ENCODE data around the gene OR10J1.
"Not testable (repeated sequence)": the region's sequence is repeated elsewhere in the genome, so short reads cannot be mapped to it uniquely, and the experiment has no call there.

OR10J1 gene, protein sequence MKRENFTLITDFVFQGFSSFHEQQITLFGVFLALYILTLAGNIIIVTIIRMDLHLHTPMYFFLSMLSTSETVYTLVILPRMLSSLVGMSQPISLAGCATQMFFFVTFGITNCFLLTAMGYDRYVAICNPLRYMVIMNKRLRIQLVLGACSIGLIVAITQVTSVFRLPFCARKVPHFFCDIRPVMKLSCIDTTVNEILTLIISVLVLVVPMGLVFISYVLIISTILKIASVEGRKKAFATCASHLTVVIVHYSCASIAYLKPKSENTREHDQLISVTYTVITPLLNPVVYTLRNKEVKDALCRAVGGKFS

DNA sequence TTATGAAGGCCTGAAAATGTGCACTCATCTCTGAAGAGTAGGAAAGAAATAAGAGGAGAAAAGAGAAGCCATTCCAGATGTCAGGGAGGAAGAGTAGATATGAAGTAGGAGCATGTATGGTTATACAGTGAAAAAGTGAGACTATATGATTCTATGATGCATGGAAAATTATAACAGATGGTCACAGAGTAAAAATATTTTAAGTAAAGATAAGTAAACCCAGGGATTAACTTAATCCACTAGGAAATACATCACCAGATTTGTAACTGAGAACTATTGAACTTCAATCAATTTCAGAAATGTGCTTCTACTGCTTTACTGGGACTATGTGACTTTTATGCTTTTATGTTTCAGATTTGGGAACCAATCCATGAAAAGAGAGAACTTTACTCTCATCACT is at the start of gene OR10J1:
Gene OR10J1, plus strand, starts transcription at position 301 of the 400 bp plus-strand sequence. Its CDS starts 70 bp downstream, at position 371.
- DNase-seq (ENCODE audit: low read depth in 2 of 2), result no peak

DNA sequence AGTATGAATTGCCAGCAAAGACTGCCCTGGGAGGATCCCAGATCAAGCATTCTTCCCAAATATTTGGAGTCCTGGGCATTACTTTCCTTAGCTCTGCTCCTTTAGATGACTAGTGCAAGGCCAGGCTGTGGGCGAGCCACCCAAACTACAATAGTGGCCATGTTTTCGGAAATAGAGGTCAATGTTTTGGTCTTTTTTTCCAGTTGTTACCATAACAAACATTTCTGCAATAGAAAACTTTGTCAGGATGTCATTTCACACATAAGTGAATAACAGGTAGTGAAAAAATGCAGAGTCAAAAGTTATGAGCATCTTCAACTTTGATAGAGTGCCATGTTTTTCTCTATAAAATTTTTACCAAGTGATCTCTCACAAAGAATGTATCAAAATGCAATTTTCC is 32.7 kb upstream of the OR10J1 start:
- no peak for DNase-seq (ENCODE audit: low read depth in 2 of 2)

DNA sequence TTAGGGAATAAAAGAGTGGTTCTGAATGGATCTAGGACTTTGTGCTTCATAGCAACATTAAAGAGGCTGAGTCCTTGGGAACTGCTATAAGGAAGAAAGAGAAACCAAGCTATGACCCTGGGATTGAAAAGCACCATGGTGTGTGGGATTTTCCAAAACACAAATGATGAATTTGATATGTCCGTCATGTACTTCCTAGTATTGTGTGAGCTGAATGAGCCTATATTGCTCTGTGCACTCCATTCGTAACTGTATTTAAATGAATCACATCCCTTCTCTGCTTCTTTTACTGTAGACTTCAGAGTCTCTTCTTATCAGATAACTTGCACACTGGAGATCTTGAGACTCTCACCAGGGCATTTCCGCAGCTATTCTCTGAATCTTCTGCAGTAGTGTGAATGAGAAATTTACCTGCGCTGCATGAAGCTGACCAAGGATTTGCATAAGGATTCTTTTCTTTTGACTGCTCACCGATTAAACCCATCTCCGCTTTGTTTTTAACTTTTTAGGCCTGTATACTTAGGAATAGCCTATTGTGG is 30.6 kb upstream of the OR10J1 start:
- DNase-seq (ENCODE audit: low read depth in 2 of 2), result no peak

DNA sequence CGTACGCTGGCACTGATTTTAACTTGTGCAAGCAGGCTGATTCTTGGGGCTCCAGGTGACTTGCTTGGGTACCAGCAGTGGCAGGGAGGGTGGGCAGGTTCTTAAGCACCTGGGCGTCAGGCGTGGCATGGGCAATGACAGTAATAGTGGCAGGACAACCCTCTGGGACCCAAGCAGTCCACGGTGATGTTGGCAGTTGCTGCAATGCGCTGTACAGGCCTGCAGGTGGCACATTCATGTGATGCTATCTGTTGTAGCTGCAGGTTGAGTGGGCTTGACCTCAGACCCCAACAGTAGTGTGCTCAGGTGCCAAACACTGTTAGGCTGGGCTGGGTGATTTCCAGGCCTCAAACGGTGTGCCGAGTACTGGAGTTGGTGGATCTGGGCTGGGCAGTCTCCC is 17.7 kb upstream of the OR10J1 start:
- no peak for DNase-seq (ENCODE audit: low read depth in 2 of 2)

DNA sequence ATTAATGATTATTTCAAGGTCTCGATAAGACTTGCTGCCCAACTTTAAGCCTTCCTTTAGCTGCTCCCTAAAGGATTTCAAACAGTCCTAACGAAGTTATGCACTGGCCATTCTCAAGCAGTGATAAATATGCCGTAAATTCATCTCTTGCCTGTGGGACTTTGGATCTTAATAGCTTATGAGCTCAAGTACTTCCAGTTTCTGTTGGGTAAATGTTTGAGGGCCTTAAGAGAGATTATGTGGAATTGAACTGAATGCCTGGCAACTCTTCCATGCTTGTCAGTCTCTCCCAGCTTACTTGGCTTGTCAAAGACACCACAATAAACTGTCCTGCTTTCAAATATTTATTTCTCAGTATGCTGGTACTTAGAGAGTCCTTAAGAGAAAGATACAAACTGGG is 11.0 kb upstream of the OR10J1 start:
- no peak for DNase-seq (ENCODE audit: low read depth in 2 of 2)

DNA sequence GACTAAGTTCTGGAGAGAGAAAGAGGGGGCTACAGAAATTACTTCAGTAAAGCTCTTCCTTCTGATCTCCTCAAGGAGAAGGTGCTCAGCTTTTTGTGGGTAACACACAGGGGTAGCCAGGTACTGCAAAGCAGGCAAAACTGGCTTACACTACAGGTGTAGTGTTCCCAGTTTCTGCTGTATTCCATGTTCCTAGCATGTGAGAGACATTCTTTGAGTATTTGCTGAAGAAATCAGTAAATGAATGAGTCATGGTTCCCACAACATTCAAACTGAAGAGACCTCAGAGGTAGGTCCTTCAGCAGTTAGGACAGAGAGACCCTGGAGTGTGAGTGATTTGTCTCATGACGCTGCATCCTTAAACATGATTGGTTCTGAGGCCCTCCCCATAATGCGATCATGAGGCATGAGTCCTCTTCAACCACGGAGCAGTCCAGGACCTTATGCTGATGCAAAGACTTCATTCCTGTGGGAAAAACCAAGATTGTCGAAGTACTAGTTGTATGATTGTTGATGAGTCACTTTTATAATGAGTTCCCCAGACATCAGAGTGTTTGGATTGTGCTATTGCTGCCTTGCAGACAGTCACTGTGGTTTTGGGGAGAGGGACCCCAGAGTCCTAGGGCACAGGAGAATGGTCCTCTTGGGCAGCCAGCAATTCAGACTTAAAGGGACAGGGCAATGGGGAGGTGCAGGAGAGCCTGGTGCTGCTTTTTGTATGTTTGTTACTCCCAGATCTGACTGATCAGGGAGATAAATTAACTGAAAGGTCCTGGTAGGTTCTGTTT is 10.3 kb upstream of the OR10J1 start:
- DNase-seq (ENCODE audit: low read depth in 2 of 2), result no peak

DNA sequence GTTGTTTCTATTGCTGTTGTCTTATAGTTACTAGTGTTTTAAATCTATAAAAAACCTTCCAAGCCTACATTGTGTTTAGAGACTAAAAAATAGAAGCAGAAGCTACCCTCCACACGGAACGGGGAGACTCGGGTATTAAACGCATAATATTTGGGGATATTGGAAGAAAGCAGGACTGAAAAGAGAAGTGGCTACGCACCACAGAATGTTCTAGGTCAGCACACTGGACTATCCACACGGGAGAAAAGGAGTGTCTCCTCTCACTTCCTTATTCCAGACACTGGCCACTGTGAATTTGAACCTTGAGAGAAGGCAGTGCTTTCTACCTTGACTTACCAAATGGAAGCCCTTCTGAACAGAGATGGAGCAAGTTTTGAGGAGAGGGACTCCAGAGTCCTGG is 8.5 kb upstream of the OR10J1 start:
- no peak for DNase-seq (ENCODE audit: low read depth in 2 of 2)

DNA sequence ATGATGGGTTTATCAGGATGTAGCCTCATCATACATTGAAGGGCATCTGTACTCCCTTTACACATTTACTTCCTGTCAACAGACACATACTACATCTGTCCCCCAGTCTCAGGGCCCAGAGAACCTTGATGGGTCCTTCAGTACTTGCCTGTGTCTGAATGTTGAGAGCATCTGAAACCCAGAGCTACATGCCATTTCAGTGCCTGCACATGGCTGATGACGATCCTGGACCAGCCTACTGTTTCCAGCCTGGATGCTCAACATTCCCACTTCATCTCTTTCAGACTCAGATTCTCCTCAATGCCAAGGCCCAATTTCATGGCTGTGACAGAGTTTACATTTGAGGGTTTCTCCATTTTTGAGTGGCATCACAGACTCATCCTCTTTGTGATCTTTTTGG is 7.6 kb upstream of the OR10J1 start, which contains the start of gene OR10J4:
Gene OR10J4, plus strand, starts transcription at position 301 of the 400 bp plus-strand sequence.
- no peak for DNase-seq (ENCODE audit: low read depth in 2 of 2)

DNA sequence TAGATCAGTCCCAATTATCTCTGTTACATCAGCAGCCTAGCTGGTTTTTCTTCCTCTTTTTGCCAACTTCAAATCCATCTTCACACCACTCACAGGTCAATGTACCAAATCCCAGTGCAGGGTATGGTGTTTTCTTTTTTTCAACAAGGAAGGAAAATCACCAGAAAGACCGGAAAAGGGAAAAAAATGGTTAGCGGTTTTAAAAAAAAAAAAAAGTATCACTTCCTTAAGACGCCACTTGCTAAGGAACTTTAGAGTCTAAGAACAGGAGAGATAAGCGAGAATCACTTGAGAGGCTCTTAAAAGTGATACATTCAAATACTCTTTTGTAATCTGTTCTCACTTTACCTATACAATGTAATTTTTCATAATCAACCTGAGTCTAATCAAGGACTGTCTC is 3.1 kb upstream of the OR10J1 start:
- DNase-seq (ENCODE audit: low read depth in 2 of 2), result no peak

DNA sequence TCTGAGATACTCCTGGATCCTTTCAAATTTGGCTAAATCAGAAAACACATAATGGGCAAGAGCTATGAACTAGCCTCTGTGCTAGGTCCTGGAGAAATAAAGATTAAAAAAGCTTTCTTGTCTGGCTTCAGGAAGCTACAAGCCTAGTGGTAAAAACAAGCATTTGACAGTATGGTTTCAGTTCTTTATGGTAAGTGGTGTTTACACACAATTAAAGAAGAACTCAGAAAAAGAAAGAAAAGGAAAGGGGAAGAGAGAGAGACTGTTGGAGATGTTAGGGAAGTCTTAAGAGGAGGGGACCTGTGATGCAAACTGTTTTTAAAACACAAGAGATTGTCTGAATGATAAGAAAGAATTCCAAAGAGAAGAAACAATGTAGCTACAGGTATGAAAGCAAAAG is 1.8 kb downstream of the OR10J1 start:
- DNase-seq (ENCODE audit: low read depth in 2 of 2), result no peak

DNA sequence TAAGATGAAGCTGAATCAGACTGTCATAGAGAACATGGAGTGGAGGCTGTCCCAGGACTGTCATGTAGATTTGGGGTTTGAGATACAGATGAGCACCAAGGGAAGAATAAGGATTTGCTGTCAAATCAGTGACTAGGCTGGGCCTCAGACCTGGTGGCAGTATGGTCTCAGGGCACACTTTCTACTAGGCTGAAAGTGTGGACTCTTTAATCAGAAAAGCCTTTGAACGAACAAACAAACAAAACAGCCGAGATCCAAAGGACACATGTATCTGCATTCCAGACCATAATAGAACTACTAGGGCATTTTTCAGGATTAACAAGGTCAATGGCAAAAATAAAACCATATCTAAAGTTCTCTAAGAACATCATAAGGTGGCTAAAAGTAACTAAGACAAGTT is 2.9 kb downstream of the OR10J1 start:
- no peak for DNase-seq (ENCODE audit: low read depth in 2 of 2)

DNA sequence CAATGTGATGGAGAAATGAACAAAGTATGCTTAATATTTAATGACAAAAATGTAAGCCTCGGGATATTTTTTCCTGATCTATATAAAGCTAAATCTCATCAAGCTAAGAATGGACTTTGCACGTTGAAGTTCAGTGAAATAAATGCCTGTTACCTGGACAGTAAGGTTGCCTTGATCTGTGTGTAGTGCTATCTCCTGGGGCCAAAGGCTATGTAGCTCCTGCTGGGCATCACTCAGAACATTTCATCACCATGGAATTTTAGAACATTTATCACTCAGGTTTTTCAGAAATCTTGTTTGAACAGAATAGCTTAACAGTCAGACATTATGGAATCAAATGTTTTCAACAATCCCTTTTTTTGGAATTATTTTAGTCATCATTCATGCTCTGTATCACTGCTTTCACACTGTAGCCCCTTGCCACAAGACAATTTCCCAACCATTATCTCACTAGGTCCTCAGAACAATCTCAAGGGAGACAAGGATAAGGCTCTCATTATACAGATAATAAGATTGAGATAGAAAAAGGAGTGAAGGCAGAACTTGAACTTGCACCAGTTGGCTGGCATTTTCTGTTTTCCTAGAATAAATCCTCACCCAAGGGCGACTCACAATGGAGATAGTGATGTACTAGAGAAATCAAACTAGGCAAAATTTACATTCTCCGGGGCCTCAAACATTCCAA is 3.7 kb downstream of the OR10J1 start:
- no peak for DNase-seq (ENCODE audit: low read depth in 2 of 2)

DNA sequence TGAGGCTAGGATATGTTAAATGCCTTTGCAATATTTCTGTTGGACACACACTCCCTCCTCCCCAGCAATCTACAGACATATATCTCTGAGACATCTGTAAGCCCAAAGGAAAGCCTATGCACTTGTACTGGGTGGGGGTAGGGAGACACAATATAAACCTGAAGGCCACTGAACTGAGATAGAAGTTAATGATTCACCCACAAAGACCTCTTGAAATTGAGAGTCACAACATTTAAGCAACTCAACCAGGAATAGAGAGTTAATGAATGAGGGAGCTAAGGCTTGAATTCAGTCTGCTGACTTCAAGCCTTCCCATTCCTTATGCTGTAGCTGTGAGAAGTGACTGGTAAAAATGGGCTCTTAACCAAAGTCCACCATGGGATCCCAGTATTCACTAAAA is 5.0 kb downstream of the OR10J1 start:
- no peak for DNase-seq (ENCODE audit: low read depth in 2 of 2)

DNA sequence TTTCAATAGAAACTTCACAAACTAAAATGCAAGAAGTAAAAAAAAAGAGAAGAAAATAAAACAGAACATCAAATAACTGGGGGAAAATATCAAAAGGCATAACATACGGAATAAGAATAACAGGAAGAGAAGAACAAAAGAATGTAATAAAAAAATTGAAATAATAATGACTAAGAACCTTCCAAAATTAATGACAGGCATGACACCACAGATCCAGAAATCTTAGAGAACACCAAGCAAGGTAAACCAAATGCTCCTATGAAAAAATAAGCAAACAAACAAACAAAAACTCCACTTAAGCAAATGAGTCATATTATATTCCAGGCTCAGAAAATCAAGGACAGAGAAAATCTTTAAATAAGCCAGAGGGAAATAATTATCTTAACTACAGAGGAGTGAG is 8.7 kb downstream of the OR10J1 start:
- no peak for DNase-seq (ENCODE audit: low read depth in 2 of 2)

DNA sequence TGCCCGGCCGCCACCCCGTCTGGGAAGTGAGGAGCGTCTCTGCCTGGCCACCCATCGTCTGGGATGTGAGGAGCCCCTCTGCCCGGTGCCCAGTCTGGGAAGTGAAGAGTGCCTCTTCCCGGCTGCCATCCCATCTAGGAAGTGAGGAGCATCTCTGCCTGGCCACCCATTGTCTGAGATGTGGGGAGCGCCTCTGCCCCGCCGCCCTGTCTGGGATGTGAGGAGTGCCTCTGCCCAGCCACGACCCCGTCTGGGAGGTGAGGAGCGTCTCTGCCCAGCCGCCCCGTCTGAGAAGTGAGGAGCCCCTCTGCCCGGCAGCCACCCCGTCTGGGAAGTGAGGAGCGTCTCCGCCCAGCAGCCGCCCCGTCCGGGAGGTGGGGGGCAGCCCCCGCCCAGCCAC is 10.1 kb downstream of the OR10J1 start:
- DNase-seq (ENCODE audit: low read depth in 2 of 2), result not testable (repeated sequence)

DNA sequence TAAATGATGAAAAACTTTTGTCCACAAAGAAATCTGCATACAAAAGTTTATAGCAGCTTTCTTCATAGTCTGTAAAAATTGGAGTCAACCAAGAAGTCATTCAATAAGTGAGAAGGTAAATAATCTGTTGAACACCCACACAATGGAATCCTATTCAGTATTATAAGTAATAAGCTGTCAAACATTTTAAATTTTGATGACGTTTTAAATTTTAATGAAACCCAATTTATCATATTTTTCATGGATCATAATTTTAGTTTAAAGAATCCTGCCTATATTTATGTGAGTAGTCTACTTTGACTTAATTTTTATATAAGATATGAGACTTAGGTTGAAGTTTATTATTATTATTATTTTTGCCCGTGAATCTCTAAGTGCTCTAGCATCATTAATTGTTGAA is 20.0 kb downstream of the OR10J1 start:
- no peak for DNase-seq (ENCODE audit: low read depth in 2 of 2)

DNA sequence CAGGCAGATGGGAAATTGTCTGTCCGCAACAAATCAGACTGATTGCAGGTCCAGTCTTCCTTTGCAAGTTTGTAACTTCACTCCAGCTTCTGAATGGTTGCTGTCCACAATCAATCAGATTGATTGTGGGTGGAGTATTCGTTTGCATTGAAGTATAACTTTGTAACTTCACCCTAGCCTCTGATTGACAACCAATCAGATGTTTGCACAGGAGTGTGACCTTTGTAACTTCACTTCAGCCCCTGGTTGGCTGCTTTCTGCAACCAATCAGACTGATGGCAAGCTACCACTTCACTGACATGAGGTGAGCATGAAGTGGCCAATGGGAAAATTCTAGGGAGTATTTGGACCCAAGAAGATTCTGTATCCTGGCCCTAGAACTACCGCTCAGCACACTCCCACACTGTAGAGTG is 25.7 kb downstream of the OR10J1 start:
- no peak for DNase-seq (ENCODE audit: low read depth in 2 of 2)

DNA sequence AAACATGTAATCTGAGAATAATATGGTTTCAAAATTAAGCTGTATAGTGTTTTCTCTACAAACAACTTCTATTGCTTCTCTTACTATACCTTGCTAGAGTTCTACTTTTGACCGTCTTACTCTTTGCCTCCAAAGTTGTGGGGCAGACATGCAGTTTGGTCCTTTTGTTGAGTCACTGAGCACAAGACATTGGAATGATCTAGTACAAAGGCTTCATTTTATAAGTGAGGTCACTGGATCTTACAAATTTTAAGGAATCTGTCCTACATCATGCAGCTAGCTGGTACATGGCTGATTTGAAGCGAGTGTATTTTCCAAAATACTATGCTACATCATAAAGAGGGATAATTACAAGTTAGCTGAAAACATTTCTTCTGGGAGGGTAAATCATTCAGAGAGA is 28.8 kb downstream of the OR10J1 start:
- DNase-seq (ENCODE audit: low read depth in 2 of 2), result no peak

DNA sequence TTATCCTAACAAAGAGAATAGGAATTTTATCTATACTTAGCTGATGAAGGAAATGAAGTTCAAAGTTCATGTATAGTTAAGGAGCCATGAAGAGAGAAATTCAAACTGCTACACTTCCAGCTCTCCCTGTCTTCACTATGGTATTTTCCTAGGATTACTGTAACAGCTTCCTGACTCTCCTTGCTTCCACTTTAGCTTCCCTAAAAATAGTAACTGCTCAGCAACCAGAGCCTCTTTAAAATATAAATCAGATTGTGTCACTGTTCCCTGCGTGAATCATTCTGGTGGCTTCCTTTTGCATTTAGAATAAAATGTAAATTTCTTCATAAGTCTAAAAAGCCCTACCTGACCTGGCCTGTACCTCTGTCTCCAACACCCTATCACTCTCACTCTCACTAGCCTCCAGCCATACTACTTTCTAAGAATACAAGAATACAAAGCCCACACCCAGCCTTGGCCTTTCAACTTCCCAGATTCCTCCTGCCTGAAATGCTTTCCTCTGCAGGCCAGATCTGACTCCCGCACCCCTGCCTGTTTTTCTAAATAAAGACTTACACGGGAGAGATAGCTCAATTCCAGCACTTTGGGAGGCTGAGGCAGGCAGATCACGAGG is 30.5 kb downstream of the OR10J1 start:
- no peak for DNase-seq (ENCODE audit: low read depth in 2 of 2)

DNA sequence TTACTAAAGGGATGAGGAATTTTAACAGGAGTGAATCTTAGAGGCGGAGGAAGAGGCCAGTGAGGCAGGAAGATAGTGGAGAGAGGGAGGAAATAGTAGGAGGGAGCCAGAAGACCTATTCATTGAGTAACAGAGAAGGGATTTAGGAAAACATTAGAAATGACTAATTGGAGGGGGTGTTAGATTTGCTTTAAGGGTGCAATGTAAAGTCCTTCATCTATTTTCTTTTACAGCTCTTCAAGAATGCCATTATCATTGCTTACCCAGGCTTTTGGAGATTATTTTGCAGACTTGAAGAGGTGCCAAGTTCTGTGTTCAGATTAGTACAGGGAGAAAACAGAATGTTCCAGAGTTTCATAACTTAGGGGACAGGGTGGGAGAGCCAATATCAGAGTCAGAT is 33.8 kb downstream of the OR10J1 start:
- DNase-seq (ENCODE audit: low read depth in 2 of 2), result no peak

DNA sequence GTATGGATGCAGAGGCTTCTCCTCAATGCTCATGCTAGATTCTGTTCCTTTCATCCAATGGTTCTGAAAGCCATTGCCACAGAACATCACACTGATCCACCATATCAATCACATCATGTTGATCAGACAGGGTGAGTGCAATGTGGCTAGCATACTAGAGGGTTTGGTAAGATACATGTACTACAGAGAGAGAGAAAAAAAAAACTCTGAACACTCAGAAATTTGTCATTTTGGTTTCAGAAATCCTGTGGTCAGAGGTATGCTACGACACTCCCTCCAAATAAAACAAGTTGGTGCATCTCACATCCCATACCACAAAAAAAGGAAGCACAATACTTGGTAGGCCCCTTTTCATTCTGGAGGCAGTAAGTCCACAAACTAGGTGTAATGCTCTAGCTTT is 35.4 kb downstream of the OR10J1 start:
- DNase-seq (ENCODE audit: low read depth in 2 of 2), result no peak

DNA sequence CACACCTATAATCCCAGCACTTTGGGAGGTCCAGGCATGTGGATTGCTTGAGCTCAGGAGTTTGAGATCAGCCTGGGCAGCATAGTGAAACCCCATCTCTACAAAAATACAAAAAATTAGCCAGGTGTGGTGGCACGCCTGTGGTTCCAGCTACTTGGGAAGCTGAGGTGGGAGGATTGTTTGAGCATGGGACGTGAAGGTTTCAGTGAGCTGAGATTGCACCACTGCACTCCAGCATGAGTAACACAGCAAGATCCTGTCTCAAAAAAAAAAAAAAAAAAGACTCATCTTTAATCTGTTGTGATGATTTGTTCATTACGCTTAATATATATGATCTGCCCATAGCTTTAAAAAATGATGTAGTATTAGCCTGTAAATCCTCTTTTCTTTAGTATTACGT is 44.0 kb downstream of the OR10J1 start:
- DNase-seq (ENCODE audit: low read depth in 2 of 2), result no peak

Data from stimulated activated CD8-positive, alpha-beta memory T cell treated with anti-CD3 and anti-CD28 coated beads, Interleukin-7, amount 100 ng/mL, for 1 hour (primary cell).